Measurements from ENCODE around the gene UPF3B. TPM values are rescaled to one million over a fixed set of nuclear protein-coding genes. Genes with fewer than 3 reads are reported as not detected.

The UPF3B gene
- total and polyA plus RNA-seq, 2 donors (not counting 3 experiments of a cell fraction or from before 2014, with no cell fraction given) = 3.7 to 11.9 TPM

DNA sequence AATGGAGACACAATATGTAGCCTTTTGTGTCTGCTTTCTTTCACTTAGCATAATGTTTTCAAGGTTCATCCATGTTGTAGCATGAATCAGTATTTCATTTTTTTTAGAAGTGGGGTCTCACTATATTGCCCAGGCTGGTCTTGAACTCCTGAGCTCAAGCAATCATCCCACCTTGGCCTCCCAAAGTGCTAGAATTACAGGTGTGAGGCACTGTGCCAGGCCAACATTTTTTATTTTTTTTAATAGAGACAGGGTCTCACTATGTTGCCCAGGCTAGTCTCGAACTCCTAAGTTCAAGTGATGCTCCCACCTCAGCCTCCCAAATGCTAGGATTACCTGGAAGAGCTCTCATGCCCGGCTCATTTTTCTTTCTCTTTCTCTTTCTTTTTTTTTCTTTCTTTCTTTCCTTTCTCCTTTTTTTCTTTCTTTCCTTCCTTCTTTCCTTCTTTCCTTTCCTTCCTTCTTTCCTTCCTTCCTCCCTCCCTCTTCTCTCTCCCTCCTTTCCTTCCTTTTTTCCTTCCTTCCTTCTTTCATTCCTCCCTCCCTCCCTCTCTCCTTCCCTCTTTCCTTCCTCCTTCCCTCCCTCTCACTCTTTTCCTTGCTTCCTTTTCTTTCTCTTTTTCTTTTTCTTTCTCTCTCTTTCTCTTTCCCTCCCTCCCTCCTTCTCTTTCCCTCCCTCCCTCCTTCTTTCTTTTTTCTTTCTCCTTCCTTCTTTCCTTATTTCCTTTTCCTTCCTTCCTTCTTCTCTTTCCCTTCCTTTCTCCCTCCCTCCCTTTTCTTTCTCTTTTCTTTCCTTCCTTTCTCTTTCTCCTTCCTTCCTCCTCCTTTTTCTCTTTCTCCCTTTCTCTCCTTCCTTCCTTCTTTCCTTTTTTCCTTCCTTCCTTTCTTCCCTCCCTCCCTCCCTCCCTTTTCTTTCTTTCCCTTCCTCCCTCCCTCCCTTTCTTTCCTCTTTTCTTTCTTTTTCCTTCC, 51.2 kb downstream of the UPF3B start:
- no peak for FAIRE-seq
- CTCF ChIA-PET = no interaction called here

More for the DNA sequence above, 51.2 kb downstream of the UPF3B start:
- intact Hi-C loops (cut with micrococcal nuclease) = no loop called here
- H3K79me2 ChIP-seq (ENCODE audit: control insufficient read depth, insufficient read depth, low read length) = no peaks in the 10 kb centered on the region
- no TSS peak for BruUV-seq (replicated peaks)
- H3K27me3 ChIP-seq (ENCODE audit: control insufficient read depth in 2 of 2, insufficient read depth in 2 of 2, low read length in 2 of 2) = no peaks in the 10 kb centered on the region
- H3K9me1 ChIP-seq (replicated peaks; ENCODE audit: control insufficient read depth, extremely low read depth, insufficient read depth, low read length) = no peaks in the 10 kb centered on the region
- H3K9me3 ChIP-seq (replicated peaks; ENCODE audit: control insufficient read depth, insufficient read depth, low read length) = no peaks in the 10 kb centered on the region
- H3K27ac ChIP-seq (ENCODE audit: insufficient read depth, low read depth, low read length) = no peak overlapping the region
- H3K4me2 ChIP-seq (ENCODE audit: insufficient read depth, low read length) = no peak overlapping the region
- no peak overlapping the region for H3K4me3 ChIP-seq (replicated peaks in 1 of 3; ENCODE audit: insufficient read depth in 1 of 3, low read depth in 1 of 3, low read length in 3 of 3)
- no peak for DNase-seq (ENCODE audit: low read depth, low spot score)
- POLR2A ChIA-PET = no interaction called here
- TF ChIP-seq EZH2 (IDR thresholded peaks at IDR 0.05; ENCODE audit: borderline replicate concordance, low read depth, low read length, severe bottlenecking) (no peak), POLR2AphosphoS5 (IDR thresholded peaks at IDR 0.05; ENCODE audit: insufficient read depth, low read depth, low read length) (no peak), GATA2 (IDR thresholded peaks at IDR 0.05; ENCODE audit: insufficient read depth, insufficient read length, low read depth, low read length) (no peak), JUN (IDR thresholded peaks at IDR 0.05; ENCODE audit: borderline replicate concordance, insufficient read depth, insufficient read length, low read depth) (no peak), MAX (IDR thresholded peaks at IDR 0.05; ENCODE audit: insufficient read depth, insufficient read length) (no peak), POLR2A (IDR thresholded peaks at IDR 0.05; ENCODE audit: low read depth, low read length) (no peak), MYC (IDR thresholded peaks at IDR 0.05; ENCODE audit: low read depth, low read length) (no peak), FOS (IDR thresholded peaks at IDR 0.05; ENCODE audit: borderline replicate concordance, insufficient read depth, low read length) (no peak)
- TF ChIP-seq, protein P1, sequence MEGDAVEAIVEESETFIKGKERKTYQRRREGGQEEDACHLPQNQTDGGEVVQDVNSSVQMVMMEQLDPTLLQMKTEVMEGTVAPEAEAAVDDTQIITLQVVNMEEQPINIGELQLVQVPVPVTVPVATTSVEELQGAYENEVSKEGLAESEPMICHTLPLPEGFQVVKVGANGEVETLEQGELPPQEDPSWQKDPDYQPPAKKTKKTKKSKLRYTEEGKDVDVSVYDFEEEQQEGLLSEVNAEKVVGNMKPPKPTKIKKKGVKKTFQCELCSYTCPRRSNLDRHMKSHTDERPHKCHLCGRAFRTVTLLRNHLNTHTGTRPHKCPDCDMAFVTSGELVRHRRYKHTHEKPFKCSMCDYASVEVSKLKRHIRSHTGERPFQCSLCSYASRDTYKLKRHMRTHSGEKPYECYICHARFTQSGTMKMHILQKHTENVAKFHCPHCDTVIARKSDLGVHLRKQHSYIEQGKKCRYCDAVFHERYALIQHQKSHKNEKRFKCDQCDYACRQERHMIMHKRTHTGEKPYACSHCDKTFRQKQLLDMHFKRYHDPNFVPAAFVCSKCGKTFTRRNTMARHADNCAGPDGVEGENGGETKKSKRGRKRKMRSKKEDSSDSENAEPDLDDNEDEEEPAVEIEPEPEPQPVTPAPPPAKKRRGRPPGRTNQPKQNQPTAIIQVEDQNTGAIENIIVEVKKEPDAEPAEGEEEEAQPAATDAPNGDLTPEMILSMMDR (IDR thresholded peaks at IDR 0.05; ENCODE audit: extremely low read depth in 1 of 2, insufficient read depth in 1 of 2, low read depth in 1 of 2, low read length in 2 of 2) = no peak
- H2AFZ ChIP-seq (ENCODE audit: low read depth, low read length) = no peak overlapping the region
- H3K36me3 ChIP-seq (ENCODE audit: control insufficient read depth in 2 of 2, extremely low read depth in 1 of 2, insufficient read depth in 2 of 2, low read length in 2 of 2) = no peaks in the 10 kb centered on the region
- H3K4me1 ChIP-seq (ENCODE audit: control insufficient read depth, extremely low read depth, insufficient read depth, low read length) = no peaks in the 10 kb centered on the region
- dilution Hi-C loops (cut with MboI; ENCODE audit: extremely low pct_ligation_motif_present, low sequenced_read_pairs) = no loop called here
- H4K20me1 ChIP-seq (replicated peaks; ENCODE audit: control insufficient read depth, extremely low read depth, insufficient read depth, low read length) = no peaks in the 10 kb centered on the region
- no peak overlapping the region for H3K9ac ChIP-seq (replicated peaks; ENCODE audit: extremely low read depth, insufficient read depth, low read length)

Data from endothelial cell of umbilical vein (primary cell).